DMS79 treated with DMSO at 0.1 percent for 48 hours (cell line): Measurements from ENCODE around the gene DIO1.

ENCODE experiments used
- DNase-seq: peaks from one replicate; lab custom pipeline; 2025; lab: John Stamatoyannopoulos, UW

The DIO1 gene

DNA sequence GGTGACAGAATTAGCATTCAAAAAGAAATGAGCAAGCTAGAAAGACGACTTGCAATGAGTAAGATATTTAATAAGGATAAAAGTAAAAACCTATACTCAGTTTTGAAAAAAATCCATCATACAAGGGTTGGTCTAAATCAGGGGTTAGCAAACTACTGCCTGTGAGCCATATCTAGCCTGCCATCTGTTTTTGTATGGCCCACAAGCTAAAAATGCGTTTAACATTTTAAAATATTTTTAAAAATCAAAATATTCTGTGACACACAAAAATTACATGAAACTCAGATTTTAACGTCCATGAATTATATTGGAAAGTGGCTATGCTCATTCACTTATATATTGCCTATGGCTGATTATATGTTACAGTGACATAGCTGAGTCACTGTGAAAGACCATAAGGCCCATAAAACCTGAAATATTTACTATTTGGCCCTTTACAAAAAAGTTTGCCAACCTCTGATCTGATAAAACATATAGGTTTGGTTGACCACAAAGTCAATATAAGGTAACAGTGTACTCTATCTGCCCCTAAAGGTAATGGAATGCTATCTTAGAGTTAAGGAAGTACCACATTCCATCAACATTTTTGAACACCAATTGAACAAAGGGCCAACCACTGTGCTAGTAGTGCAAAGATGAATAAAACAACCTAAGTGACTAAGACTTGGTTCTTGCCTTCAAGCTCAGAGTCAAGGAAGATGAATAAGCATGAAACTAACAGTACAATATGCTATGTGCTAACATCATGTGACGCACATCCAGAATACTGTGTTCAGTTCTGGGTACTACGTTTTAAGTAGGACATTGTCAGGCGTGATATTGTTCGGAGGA, 48.4 kb downstream of the DIO1 start:
- no peak for DNase-seq

DNA sequence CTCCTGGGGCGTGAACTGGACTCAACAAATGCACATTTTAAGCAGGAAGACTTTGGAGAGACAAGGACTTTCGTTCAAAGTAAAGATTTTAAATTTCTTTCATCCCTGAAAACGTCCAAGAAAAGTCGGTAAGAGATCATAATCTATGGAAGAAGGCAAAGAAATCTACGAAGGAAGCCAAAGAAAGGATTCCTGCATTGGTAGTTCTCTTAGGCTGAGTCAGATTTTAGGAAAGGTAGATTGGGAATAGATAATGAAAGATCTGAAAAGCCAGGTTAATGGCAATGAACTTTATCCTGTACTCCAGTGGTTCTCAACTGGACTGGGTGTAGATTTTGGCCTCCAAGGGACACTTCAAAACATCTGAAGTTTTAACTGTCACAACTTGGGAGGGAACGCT, 49.1 kb downstream of the DIO1 start:
- DNase-seq: no peak

DNA sequence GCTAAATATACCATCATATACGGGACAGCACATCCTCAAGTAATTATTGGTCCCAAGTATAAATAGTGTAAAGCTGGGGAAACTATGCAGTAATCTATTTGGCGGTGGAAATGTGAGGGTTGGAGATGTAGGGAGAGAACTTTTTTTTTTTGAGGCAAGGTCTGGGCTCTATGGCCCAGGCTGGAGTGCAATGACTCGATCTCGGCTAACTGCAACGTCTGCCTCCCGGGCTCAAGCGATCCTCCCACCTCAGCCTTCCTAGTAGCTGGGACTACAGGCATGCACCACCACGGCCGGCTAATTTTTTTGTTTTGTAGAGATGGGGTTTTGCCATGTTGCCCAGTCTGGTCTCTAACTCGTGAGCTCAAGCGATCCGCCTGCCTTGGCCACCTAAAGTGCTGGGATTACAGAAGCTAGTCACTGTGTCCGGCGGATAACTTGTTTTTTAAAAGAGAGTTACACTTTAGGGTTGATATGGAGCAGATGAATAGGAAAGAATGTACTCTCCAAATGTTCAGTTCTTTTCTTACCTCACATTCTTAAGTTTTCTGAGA, 49.6 kb downstream of the DIO1 start:
- DNase-seq: no peak

DNA sequence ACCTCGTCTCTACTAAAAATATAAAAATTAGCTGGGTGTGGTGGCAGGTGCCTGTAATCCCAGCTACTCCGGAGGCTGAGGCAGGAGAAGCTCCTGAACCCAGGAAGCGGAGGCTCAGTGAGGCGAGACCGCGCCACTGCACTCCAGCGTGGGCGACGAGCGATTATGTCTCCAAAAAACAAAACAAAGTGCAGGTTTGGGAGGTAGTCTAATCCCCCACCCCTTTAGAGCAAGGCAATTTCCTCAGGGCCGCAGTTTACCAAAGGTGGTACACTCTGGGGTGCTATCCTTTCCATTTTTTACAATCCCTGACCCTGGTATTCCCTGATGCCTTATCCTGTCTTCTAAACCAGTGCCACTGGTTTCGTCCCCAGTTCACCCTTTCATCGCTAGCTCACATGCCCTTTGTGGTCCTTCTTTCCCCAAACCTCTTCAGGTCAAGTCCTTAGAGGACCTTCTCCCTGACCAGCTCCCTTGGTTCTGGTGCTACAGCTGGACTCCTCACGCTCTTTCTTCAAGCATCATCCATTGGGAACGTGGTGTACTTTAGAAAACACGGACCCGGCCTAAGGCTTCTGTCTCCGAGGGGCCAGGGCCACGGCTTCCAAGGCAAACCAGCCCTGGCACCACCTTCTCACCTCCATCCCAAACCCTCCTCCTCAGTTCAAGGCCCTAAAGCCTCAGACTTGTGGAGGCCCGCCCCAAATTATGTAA, 50.6 kb downstream of the DIO1 start:
- DNase-seq: peak; percentile 20

DNA sequence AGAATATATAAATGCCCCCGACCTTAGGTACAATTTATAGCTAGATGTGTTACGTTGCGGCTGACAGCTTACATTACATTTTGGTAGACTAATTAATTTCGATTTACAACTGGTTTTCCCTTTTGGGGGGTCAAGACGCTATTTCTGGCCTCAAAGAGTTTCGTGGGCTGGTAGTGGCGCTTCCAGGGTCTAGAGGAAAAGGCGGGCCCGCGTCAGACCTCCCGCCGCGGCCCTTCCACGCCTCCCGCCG, 51.1 kb downstream of the DIO1 start:
- DNase-seq: no peak

DNA sequence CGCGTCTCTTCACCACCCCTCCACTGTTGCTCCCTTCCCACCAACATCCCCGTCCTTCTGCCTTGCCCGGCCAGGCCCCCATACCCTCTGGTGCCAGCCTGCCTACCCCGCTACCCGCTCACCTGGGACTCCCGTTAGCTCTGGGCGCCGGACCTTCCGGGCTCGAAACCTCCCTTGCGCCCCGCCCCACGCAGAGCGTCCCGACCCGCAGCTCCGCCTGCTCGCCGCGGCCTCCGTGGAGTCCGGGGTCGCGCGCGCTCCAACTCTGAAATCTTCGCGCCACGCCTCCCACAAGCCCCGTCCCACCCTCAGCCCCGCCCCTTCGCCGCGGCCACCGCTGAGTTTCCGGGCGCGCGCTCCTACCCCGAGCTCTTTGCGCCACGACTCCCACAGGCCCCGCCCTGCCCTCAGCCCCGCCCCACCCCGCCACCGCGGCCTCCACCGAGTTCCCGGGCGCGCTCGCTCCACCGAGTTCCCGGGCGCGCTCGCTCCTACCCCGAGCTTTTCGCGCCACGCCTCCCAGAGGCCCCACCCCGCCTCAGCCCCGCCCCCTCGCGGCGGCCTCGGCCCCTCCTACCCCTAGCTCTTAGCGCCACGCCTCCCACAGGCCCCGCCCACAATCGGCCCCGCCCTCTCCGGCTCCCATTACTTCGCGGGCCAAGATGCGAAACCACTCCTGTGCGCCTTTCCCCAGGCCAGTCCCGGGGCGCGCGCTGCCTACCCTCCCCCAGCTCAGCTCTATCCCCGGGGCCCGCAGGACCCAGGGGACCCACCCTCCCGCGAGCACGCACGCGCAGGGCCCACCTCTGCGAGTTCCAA, 51.7 kb downstream of the DIO1 start, which contains the start of gene IFT25:
TSS of gene IFT25 (minus strand) at position 267 of the 819 bp plus-strand sequence. CDS start 5,617 bp downstream, outside the sequence.
- DNase-seq: peak; percentile 90

DNA sequence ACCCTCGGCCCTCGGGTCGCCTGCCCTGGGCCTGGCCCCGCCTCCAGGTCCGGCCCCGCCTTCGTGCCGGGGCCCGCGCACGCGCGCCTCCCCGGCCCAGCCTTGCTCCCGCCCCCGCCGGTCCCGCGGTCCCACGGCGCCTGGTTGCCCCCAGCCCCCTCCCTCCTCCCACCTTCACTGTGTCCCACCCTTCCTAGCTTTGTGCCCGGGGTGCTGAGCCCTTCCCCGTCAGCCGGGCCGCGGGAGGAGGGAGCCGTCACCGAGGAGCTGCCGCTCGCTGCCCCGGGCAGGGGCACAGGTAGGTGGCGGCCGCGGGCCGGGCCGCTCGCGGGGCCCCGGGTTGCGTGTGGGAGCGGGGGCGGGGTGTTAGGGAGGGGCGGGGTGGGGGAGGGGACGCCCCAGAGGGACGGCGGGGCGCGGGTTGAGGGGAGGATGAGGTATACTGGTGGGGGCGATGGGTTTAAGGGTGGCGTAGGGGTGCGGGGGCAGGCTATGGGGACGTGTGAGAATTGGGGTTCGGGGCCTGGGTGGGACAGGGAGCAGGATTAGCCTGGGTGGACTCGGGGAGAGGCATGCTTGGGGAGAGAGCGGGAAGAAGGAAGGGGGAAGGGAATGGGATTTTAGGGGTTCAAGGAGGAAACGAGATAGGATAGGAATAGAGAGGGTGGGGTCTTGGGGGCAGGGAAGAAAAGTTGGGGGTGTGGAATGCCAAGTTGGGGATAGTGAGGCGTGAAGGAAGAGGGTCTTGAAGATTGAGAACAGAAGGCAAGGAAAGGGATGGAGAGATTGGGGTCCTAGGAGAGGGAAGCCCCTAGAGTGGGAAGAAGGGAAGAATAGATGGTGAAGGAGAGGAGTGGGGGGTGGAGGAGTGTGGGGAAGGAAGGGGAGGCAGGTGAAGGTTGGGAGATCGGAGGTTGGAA, 52.5 kb downstream of the DIO1 start, which contains the start of gene LRRC42:
TSS of gene LRRC42 (plus strand) at position 99 of the 920 bp plus-strand sequence. CDS start 5,650 bp downstream, outside the sequence.
- no peak for DNase-seq

DNA sequence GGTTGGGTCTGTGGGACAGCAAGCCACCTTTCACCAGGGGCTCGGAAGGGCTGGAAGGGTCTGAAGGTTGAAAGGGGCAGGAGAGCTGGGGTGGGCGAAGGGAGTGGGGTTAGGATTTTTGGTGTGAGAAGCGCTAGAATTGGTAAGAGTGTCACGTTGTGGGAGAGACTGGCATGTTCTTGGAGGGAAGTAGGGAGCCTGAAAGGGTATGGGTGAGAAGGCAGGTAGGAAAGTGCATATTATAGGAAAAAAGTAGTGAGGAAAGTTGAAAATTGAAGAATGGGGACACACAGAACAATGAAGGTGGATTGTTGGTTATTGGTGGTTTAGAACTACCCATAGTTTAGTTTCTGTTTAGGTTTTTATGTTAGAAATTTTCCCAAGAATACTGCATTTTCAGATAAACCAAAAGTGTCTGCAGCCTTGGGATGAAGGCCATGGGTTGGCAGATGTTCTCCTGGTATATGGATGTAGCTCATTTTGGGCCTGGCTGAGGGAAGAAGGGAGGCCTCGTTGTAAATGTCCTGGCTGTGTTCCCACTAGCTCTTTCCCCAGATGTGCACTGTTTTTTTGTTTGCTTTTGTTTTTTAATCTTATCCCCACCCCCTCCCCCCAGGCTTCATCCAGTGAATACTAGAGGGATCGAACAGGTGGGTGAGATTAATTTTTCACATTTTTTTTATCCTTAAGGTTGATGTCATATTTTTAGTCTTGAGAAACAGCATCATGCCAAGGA, 53.4 kb downstream of the DIO1 start:
- DNase-seq: no peak

DNA sequence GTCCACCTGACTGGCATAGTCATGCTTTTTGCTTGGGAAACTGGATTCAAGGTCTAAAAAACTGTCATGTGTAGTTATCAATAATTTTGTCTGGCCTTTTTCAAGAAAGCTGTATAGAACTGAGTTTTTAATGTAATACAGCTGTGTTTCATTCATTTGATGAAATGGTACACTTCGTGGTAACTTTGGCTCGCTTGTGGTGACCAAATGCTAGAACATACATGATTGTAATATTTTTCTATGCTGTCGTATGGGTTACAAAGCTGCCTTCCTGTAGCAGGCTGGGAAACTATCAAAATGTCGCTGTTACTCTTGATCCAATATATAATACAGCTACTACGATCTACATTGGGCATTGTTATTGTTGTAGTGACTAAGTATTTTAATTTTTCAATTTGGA, 54.3 kb downstream of the DIO1 start:
- DNase-seq: no peak

DNA sequence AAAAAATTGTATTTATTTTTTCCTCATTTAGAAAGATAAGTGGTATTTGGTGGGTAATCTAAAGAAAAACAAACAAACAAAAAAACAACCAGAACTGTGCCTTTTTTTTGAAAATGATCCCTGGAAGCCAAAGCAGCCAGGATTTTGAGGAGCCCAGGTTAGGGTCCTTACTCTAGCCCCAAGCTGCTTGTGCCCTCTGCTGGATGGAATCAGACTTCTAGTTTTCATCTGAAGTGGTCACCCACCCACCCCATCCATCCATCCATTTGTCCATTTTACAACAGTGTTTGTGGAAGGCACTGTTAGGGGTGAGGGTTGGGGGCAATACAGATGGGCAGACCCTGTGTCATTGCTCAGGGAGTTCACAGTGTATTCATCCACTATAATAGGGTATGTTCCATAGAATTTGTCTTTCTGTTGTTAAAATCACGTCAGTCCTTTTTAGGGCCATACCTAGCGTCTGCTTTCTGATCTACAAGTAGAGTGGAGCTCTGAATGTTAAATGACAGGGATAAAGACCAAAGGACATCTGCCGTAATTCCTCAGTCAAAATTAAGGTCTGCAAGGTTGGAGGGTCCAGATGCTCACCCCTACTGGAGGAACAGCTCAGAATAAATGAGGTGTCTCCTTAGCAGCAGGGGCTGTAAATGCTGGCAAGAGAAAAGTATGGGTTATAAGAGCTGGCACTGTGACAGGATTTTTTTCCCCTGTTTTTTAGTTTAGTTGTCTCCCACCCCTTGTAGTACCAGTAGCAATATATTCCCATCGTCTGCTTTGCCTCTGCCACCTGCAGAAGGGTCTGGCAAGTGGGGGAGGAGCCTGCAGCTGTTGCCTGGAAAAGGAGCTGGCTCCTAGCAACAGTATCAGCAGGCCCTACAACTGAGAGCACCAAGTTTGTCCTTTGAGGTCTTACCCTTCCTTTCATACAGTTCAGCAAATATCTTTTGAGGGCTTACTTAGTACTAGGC, 55.3 kb downstream of the DIO1 start:
- peak; percentile 69 for DNase-seq

DNA sequence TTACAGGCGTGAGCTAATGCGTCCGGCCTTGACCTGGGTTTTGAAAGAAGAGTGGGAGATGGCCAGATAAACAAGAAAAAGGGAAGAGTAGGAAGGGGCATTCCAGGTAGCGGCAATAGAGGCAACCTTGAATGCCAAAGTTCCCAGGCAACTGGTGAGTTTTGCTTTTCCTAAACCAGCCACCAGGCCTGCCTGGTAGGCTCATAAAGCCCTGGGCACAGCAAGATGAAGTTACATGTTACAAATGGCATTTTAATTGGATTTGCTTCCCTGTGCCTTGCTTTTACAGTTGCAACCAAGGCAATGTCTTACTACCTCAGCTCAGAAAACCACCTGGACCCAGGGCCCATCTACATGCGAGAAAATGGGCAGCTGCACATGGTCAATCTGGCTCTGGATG, 57.7 kb downstream of the DIO1 start:
- no peak for DNase-seq

DNA sequence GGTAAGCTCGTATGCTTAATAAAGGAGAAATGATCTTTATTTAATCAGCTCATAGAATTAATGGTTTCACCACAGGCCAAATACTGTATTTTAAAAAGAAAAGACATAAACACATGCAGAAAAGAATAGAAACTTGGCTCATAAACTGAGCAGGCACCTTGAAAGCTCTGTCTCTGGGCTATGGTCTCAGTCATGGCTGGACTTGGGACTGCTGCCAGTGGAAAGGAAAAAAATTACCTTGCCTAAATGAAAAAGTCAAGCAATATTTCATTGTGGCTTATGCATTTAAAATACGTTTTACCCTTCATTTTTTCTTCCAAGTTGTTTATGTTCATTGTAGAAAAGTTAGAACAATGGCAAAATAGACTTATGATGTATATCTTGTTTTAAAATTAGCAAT, 60.1 kb downstream of the DIO1 start:
- no peak for DNase-seq

DNA sequence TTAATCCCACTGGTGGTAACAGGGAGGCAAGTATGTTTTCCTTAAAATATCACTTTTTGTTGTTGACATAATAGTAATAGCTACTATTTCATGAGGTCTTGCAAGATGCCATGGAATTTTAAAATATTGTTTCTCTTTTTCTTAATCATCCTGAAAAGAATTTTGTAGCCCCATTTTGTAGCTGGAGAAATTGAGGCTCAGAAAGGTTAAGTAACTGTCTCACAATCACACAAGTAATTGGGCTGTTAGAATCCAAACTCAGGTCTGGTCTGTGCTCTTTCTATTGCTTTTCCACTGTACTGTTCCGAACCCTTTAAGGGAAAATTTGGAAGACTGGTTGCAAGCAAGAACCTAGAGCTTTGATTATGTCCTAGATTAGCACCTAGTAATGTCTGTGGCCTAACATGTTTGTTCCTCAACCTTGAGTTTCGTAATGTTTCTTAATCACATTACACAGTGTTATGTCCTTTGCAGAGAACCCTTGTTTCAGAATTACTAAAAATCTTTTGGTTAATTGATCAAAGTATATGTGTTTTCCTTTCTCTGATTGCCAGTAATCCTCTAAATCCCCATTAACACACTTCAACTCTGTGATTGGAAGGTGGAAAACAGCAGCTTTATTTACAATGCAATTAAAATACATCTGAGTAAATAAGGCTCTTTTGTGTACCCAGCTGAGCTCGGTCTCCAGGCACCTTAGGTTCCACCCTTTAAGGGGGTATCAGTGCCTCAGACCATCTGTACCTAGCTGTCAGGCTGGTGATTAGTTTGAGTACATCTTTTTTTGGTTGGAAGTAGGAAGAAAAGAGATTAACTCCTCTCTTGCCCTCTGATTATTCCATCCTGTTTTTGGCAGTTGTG, 62.6 kb downstream of the DIO1 start:
- DNase-seq: peak; percentile 61

DNA sequence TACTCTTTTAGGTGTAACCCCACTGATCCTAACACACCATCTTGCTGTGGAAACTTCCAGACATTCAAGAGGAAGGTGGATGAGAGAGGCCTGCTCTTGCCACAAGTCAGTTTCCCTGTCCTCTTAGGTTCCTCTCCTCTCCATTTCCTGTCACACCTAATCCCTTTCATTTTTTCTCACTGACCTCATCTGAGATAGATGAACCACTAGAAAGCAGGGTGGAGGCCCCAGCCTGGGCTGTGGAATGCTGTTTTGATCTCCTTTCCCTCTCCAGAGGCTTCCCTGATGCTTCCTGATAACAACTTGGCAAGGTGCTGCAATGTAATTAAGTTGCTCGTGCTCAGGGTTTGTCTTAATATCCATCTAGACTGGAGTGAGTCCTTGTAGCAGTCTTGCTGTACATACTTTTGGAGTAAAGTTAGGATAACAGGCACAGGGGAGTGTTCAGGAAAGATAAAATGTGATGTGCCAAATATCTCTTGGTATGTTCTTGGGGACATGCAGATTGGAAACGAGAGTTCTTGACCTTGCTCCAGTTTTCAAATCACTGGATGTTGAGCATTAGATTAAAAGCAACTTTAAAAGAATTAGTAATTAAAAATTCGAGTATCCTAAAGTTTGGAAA, 63.3 kb downstream of the DIO1 start:
- peak; percentile 32 for DNase-seq

DNA sequence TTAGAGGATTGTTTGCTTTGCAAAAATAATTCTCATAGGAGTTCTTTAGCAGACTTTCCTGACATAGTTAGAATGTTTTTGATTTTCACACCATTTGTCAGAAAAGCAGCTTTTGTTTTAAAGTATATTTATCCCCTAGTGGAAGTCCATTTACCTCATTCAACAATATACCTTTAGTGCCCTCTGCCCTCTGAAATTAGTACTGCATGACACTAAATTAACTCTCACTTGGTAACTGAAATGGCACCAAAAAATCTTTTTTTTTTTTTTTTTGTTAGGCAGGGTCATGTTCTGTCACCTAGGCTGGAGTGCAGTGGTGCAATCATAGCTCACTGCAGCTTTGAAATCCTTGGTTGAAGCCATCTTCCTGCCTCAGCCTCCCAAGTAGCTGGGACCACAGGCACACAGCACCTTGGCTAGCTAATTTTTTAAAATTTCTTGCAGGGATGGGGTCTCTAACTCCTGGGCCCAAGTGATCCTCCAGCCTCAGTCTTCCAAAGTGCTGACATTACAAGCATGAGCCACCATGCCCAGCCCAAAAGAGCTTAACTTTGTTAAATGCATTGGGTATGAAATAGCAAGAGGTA, 65.8 kb downstream of the DIO1 start:
- no peak for DNase-seq
